ENCODE results near the gene ZNF423.
A peak's percentile ranks its signal among the peaks of the same experiment; 100 is the strongest.

The ZNF423 gene

GRCh38 chr16:49858200-49859124, 2.5 kb upstream of the ZNF423 start:
- TF ChIP-seq CTBP1 (IDR thresholded peaks at IDR 0.05; ENCODE audit: borderline replicate concordance) = no peak
- no peak for TF ChIP-seq LEF1 (IDR thresholded peaks at IDR 0.05; ENCODE audit: borderline replicate concordance)
- TF ChIP-seq, protein P1, sequence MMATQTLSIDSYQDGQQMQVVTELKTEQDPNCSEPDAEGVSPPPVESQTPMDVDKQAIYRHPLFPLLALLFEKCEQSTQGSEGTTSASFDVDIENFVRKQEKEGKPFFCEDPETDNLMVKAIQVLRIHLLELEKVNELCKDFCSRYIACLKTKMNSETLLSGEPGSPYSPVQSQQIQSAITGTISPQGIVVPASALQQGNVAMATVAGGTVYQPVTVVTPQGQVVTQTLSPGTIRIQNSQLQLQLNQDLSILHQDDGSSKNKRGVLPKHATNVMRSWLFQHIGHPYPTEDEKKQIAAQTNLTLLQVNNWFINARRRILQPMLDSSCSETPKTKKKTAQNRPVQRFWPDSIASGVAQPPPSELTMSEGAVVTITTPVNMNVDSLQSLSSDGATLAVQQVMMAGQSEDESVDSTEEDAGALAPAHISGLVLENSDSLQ (IDR thresholded peaks at IDR 0.05) = no peak
- no peak for TF ChIP-seq FOXA1 (IDR thresholded peaks at IDR 0.05)
- no peak for TF ChIP-seq HDGF (IDR thresholded peaks at IDR 0.05; ENCODE audit: borderline replicate concordance)
- no peak for TF ChIP-seq SP1 (IDR thresholded peaks at IDR 0.05)
- TF ChIP-seq FOXM1 (IDR thresholded peaks at IDR 0.05; ENCODE audit: borderline replicate concordance) = no peak
- TF ChIP-seq ZNF384 (IDR thresholded peaks at IDR 0.05) = no peak
- no peak for TF ChIP-seq TARDBP (IDR thresholded peaks at IDR 0.05)
- TF ChIP-seq ELF4 (IDR thresholded peaks at IDR 0.05) = no peak
- no peak for TF ChIP-seq SUZ12 (IDR thresholded peaks at IDR 0.05)
- no peak for TF ChIP-seq FOXK2 (IDR thresholded peaks at IDR 0.05)
- no peak for TF ChIP-seq BHLHE40 (IDR thresholded peaks at IDR 0.05; ENCODE audit: borderline replicate concordance)
- no peak for TF ChIP-seq NFRKB (IDR thresholded peaks at IDR 0.05)
- no peak for TF ChIP-seq ARNT (IDR thresholded peaks at IDR 0.05)
- TF ChIP-seq L3MBTL2 (conservative IDR thresholded peaks at IDR 0.05) = no peak
- no peak for DNase-seq (ENCODE audit: extremely low spot score)
- CTCF ChIA-PET = interaction anchor here (0.6 to 1.8 kb wide), 9 partner anchors 18 to 264 kb away, joined by 3 to 14 read pairs (median 4); no protein-coding TSS in a partner anchor
- POLR2A ChIA-PET = interaction anchor here (1.4 kb wide), 1 partner anchor 28 kb away, joined by 3 read pairs; no protein-coding TSS in a partner anchor

GRCh38 chr16:49857423-49858181, 1.7 kb upstream of the ZNF423 start:
- TF ChIP-seq L3MBTL2 (conservative IDR thresholded peaks at IDR 0.05) (no peak), CTBP1 (IDR thresholded peaks at IDR 0.05; ENCODE audit: borderline replicate concordance) (no peak), LEF1 (IDR thresholded peaks at IDR 0.05; ENCODE audit: borderline replicate concordance) (0 out of 2 replicates have a peak, but pooled peaks have one; percentile 18), ZNF384 (IDR thresholded peaks at IDR 0.05) (no peak), NFRKB (IDR thresholded peaks at IDR 0.05) (no peak)
- TF ChIP-seq, protein P1 (IDR thresholded peaks at IDR 0.05) = peak; percentile 77; the same call in 1 of the 2 replicates
- ChIA-PET CTCF (interaction anchor here (0.6 to 1.8 kb wide), 15 partner anchors 9 to 302 kb away, joined by 3 to 14 read pairs (median 3); no protein-coding TSS in a partner anchor), POLR2A (interaction anchor here (0.7 to 1.4 kb wide), 3 partner anchors 23 to 149 kb away, joined by 3 read pairs; no protein-coding TSS in a partner anchor)
- DNase-seq (ENCODE audit: extremely low spot score) = peak; percentile 88

DNA sequence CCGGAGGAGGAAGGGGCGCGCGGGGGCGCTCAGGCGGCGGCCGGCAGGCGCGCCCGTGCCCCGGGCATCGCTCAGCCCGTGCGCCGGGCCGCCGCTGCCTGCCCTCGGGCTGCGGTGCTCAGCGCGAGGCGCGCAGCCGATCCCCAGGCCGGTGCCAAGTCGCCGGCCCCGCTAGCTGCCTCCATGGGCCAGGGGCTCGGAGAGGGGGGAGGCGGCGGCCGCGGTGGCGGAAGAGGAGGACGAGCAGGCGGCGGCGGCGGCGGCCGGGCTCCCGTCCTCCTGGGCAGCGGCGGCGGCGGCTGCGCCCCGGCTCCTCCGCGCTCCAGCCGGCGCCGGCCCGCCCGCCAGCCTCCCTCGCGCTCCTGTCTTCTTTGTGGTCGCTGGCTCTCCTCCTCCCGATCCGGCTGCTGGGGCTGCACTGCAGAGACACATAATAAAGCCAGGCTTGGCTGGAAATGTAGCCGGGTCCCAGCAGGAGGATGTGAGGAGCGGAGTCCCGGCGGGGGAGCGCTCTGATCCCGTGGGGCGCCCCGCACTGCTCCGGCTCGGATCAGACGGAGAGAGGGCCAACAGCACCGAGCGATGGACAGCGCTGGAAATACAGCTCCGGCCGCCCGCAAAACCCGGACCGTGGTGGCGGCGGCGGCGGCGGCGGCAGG, 889 bp upstream of the ZNF423 start:
- peak; percentile 67 for DNase-seq (ENCODE audit: extremely low spot score)
- POLR2A ChIA-PET = interaction anchor here (0.7 to 1.4 kb wide), 4 partner anchors 20 to 148 kb away, joined by 3 read pairs; no protein-coding TSS in a partner anchor
- no peak for TF ChIP-seq SP1 (IDR thresholded peaks at IDR 0.05)
- TF ChIP-seq BHLHE40 (IDR thresholded peaks at IDR 0.05; ENCODE audit: borderline replicate concordance) = no peak
- TF ChIP-seq NFRKB (IDR thresholded peaks at IDR 0.05) = no peak
- no peak for TF ChIP-seq ZNF384 (IDR thresholded peaks at IDR 0.05)
- no peak for TF ChIP-seq LEF1 (IDR thresholded peaks at IDR 0.05; ENCODE audit: borderline replicate concordance)
- no peak for TF ChIP-seq ARNT (IDR thresholded peaks at IDR 0.05)
- TF ChIP-seq FOXM1 (IDR thresholded peaks at IDR 0.05; ENCODE audit: borderline replicate concordance) = no peak
- TF ChIP-seq FOXA1 (IDR thresholded peaks at IDR 0.05) = no peak
- TF ChIP-seq TARDBP (IDR thresholded peaks at IDR 0.05) = no peak
- no peak for TF ChIP-seq HDGF (IDR thresholded peaks at IDR 0.05; ENCODE audit: borderline replicate concordance)
- no peak; the same call in 1 of the 2 replicates for TF ChIP-seq CTBP1 (IDR thresholded peaks at IDR 0.05; ENCODE audit: borderline replicate concordance)
- TF ChIP-seq FOXK2 (IDR thresholded peaks at IDR 0.05) = no peak
- CTCF ChIA-PET = interaction anchor here (0.7 to 1.8 kb wide), 14 partner anchors 19 to 301 kb away, joined by 3 to 14 read pairs (median 4); no protein-coding TSS in a partner anchor

DNA sequence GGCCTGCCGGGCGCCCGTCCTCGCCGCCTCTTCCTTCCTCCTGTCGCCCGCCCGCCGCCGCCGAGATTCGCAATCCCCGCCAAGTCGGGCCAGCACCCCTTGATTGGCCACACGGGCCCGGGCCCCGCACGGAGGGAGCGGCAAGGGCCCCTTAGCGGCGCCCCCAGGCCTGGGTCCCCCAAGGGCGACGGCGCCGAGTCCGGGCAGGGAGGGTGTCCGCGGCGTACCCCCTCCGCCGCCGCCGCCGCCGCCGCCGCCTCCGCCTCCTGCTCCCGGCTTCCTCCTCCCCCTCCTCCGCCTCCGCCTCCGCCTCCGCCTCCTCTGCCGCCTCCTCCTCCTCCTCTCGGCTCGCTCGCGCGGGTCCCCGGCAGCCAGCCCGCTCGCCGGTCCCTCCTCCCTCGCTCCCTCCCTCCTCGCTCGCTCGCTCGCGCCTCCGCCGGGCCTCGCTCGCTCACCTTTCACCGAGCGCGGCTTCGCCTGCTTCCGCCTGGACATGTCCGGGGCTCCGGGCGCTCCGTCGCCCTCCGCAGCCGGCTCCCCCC, 561 bp downstream of the ZNF423 start:
- DNase-seq (ENCODE audit: extremely low spot score) = peak; percentile 60
- TF ChIP-seq LEF1 (IDR thresholded peaks at IDR 0.05; ENCODE audit: borderline replicate concordance) (no peak), L3MBTL2 (conservative IDR thresholded peaks at IDR 0.05) (no peak), ELF4 (IDR thresholded peaks at IDR 0.05) (no peak), BHLHE40 (IDR thresholded peaks at IDR 0.05; ENCODE audit: borderline replicate concordance) (no peak), FOXA1 (IDR thresholded peaks at IDR 0.05) (no peak), HDGF (IDR thresholded peaks at IDR 0.05; ENCODE audit: borderline replicate concordance) (no peak), NFRKB (IDR thresholded peaks at IDR 0.05) (no peak), SUZ12 (IDR thresholded peaks at IDR 0.05) (no peak)
- TF ChIP-seq, protein P1 (IDR thresholded peaks at IDR 0.05) = no peak
- ChIA-PET CTCF (no interaction called here), POLR2A (interaction anchor here (0.9 to 1.0 kb wide), 2 partner anchors 21 to 301 kb away, joined by 3 read pairs; no protein-coding TSS in a partner anchor)
